Astrocyte of the cerebellum (primary cell): ENCODE results near the gene ADSS1.

Source experiments
- DNase-seq: peaks from one replicate; pipeline ENCODE4 v3.0.0-alpha.2; 2011; ENCODE audit warnings: low read depth
- H3K4me3 ChIP-seq: 2 replicates; pipeline ENCODE4 v1.5.1; 2011; ENCODE audit warnings: mild to moderate bottlenecking, low read depth, low read length, moderate library complexity
- in situ Hi-C: cut with HindIII; loops from 2 replicates; pipeline ENCODE4 v1.10.0; 2017; ENCODE audit warnings: low sequenced_read_pairs
- TF ChIP-seq, protein P1 (sequence below): IDR thresholded peaks from 2 replicates; pipeline ENCODE4 v1.5.1; 2012; ENCODE audit warnings: low read length, low read depth, moderate library complexity, mild to moderate bottlenecking; ENCODE audit errors: missing control alignments

Gene ADSS1

DNA sequence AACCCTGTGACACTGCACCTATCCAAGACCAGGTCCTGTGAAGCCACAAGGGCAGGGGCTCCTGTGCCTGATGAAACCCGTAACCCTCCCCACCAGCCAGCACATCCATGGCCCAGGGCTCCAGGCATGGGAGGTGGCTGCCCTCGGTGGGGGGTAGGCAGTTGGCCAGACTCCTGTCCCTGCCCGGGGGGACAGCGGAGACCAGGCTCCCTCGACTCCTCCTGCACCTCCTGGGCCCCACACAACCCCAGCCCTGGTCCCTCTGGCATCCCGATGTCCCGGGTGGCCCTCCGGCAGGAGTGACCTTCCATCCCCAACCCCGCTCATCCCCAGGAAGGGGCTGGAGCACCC, 60.2 kb downstream of the ADSS1 start:
- no peak for DNase-seq
- in situ Hi-C loops = no loop called here
- TF ChIP-seq, protein P1, sequence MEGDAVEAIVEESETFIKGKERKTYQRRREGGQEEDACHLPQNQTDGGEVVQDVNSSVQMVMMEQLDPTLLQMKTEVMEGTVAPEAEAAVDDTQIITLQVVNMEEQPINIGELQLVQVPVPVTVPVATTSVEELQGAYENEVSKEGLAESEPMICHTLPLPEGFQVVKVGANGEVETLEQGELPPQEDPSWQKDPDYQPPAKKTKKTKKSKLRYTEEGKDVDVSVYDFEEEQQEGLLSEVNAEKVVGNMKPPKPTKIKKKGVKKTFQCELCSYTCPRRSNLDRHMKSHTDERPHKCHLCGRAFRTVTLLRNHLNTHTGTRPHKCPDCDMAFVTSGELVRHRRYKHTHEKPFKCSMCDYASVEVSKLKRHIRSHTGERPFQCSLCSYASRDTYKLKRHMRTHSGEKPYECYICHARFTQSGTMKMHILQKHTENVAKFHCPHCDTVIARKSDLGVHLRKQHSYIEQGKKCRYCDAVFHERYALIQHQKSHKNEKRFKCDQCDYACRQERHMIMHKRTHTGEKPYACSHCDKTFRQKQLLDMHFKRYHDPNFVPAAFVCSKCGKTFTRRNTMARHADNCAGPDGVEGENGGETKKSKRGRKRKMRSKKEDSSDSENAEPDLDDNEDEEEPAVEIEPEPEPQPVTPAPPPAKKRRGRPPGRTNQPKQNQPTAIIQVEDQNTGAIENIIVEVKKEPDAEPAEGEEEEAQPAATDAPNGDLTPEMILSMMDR = no peak

DNA sequence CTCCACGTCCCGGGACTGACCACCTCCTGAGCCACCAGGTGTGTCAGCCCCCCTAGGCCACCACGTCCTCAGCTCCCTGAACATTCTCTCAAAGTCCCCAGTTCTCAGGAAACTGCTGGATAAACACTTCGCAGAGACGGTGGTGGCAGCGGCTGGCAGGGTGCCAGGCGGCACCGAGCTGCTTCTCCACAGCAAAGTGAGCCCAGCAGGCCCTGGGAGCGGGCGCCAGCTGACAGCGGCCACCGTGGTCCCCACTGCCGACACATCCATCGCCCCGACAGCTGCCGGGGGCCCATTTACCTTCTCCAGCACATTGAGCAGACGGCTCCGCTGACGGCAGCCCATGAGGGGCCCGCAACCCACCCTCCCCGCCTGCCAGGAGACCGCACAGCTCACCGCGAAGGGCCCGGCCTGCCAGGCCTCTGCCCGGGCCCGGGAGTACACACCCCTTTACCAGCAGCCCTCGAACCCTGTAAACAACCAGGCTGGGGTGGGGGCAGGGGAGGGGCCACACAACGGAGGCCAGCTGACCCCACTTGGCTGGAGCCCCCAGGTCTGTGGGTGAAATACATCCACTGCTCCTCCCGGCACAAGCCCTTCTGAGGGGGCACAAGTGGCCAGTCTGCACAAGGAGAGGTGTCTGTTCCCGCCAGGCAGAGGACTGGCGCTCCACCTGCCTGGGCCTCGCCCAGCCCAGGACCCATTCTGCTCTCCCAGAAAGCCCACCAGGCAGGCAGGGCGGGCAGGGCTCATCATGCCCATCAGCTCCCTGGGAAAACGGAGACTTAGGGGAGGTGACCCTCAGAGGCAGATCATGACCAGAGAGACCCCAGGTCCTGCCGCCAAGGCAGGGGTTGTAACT, 61.0 kb downstream of the ADSS1 start:
- in situ Hi-C loops = no loop called here
- no peak overlapping the region for H3K4me3 ChIP-seq
- TF ChIP-seq, protein P1 = no peak
- no peak for DNase-seq

More for the DNA sequence above, 60.2 kb downstream of the ADSS1 start:
- no peak overlapping the region for H3K4me3 ChIP-seq

DNA sequence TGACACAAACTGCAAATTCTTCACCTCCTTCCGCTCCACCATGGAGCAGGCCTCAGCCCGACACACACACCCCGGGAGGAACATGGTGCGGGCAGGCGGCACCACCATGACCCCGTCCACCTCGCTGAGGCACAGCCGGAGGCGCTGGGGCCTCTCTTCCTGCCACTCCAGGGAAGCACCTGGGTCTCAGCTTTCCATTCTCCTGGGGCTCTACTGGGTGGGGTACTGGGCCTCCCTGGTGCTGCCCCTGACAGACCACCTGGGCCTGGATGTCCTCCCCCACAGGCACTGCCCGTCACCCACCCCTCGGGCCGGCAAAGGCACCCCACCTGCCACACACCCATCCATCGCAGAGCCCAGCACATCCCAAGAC, 61.7 kb downstream of the ADSS1 start:
- DNase-seq = no peak
- no peak overlapping the region for H3K4me3 ChIP-seq
- TF ChIP-seq, protein P1 = no peak
- in situ Hi-C loops = no loop called here

DNA sequence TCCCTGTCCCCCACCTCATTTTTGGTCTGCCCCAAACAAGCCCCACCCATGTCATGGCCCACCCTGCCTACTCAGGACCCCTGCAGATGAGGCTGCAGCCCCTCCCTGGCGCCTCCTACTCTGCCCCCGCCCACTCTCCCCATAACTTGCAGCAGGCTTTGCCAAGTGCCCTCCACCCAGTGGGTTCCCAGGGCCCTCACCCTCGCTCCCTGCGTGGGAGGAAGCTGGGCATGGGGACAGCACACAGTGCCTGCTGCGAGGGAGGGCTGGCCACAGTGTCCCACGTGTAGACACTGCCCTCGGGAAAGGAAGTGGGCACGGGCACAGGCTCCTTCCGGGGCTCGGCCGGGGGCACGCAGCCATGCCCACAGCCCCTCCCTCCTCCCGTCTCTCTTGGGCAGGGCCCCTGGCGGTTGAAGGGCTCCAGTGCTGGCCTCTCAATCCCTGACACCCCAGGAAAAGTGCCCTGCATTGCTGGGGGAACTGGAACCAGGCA, 62.1 kb downstream of the ADSS1 start:
- no peak overlapping the region for H3K4me3 ChIP-seq
- no peak for DNase-seq
- TF ChIP-seq, protein P1 = no peak
- in situ Hi-C loops = no loop called here

DNA sequence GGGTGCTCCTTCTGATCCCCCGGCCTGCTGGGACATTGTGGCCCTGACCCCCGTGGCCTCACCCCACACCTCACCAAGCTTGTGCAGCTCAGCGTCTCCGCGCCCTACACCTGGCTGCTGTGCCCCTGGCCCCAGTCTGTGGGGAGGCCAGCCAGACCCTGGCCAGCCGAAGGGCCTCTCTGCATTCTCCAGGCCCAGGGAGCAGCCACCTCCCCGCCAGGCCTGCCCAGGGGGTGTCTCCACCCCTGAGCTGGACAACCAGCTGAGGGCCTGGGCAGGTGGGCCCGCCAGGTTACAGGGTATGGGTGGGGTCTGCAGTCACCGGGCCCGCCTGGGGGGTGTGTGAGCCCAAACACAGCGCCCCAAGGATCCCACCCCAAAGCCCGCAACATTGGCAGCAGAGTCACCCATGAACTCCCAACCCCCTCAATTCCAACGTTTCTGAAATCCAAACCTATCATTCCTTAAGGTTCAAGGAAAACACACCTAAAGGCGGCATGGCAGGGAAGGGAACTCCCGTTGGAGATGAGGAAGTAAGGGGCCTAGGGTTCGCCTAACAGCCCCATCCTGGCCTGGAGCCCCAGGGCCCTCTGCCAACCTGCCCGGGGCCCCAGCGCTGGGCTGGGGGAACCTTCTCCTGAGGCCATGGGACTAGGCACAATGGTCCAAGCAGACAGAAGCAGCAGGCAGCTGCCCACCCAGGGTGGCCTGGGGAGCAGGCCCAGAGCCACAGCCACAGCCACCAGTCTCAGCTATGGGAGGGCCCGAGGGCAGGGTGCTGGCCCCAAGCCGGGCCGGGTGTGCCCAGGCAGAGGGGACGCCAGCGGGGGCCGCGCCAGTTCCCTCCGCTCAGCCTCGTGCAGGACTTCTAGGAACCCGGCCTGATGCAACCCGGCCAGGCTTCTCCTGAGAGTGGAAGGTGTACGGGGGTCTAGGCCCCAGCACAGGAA, 63.0 kb downstream of the ADSS1 start:
- TF ChIP-seq, protein P1 = no peak
- no peak for DNase-seq
- in situ Hi-C loops = no loop called here
- no peak overlapping the region for H3K4me3 ChIP-seq

DNA sequence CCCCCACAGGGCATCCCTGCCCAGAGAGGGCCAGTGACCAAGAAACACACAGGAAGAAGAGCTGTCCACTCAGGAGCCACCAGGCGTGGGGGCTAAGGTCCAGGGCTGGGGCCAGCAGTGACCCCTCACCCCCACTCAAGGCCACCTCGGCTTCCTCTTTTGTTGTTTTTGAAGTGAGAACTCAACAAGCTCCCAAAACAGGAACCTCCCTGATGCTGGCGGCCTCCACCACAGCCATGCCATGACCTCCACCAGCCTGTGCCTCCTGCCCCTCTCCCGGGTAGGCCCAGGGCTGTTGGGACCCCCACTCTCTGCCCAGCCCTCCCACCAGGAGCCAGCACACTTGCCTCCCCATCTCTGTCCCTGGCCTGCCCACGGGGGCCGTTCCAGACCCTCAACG, 63.7 kb downstream of the ADSS1 start:
- TF ChIP-seq, protein P1 = no peak
- no peak for DNase-seq
- H3K4me3 ChIP-seq = no peak overlapping the region
- in situ Hi-C loops = no loop called here
